Spinal cord (tissue), 10 donors: Measurements from ENCODE around the gene CKLF. TPM values are rescaled to one million over a fixed set of nuclear protein-coding genes. Genes with fewer than 3 reads are reported as not detected.

ENCODE experiments used
- DNase-seq, 6 donors: peaks; one replicate each; pipeline versions ENCODE4 v3.0.0 to v3.0.0-alpha.2; 2013 to 2015; ENCODE audit warnings: low spot score in 6 of 6, low read depth in 4 of 6
- H3K27ac ChIP-seq: one replicate; pipeline ENCODE4 v1.5.1; 2013; ENCODE audit warnings: low read depth, low read length, control low read depth
- H3K27me3 ChIP-seq: one replicate; pipeline ENCODE4 v1.6.1; 2013; ENCODE audit warnings: low read length; ENCODE audit not compliant: control insufficient read depth, insufficient read depth
- H3K36me3 ChIP-seq: one replicate; pipeline ENCODE4 v1.6.1; 2013; ENCODE audit warnings: low read length; ENCODE audit not compliant: control insufficient read depth, insufficient read depth
- H3K4me1 ChIP-seq: one replicate; pipeline ENCODE4 v1.6.1; 2013; ENCODE audit warnings: low read length; ENCODE audit not compliant: control insufficient read depth, insufficient read depth
- H3K4me3 ChIP-seq: one replicate; pipeline ENCODE4 v1.5.1; 2013; ENCODE audit warnings: low read depth, low read length, control low read depth
- H3K9me3 ChIP-seq: one replicate; pipeline ENCODE4 v1.6.1; 2013; ENCODE audit warnings: low read length; ENCODE audit not compliant: control insufficient read depth, insufficient read depth
- WGBS: methylation state at CpG from one replicate; pipeline ENCODE4 v1.1.5; 2013; ENCODE audit warnings: missing lambda C conversion rate; ENCODE audit not compliant: insufficient coverage; 5-methylcytosine and 5-hydroxymethylcytosine counted together
- polyA plus RNA-seq, 2 donors: library from polyadenylated mRNA; unstranded; fragments of 120-200 nt; gene quantifications; one replicate each; pipeline ENCODE4 v1.2.1, GENCODE V29; 2013; ENCODE audit not compliant: insufficient read length in 2 of 2
- total RNA-seq, 2 donors: library from RNA; depleted of rRNA in 1 of 2; stranded (reverse); fragments of 120-200 nt in 1 of 2; fragments of >200 nt in 1 of 2; gene quantifications; one replicate each; pipeline versions ENCODE4 v1.2.3 to v1.2.4, GENCODE V29; 2013 to 2014
- donor health status: healthy.

The CKLF gene
- total and polyA plus RNA-seq, 4 donors, result 38.1 to 65.1 (median 40.7) TPM

DNA sequence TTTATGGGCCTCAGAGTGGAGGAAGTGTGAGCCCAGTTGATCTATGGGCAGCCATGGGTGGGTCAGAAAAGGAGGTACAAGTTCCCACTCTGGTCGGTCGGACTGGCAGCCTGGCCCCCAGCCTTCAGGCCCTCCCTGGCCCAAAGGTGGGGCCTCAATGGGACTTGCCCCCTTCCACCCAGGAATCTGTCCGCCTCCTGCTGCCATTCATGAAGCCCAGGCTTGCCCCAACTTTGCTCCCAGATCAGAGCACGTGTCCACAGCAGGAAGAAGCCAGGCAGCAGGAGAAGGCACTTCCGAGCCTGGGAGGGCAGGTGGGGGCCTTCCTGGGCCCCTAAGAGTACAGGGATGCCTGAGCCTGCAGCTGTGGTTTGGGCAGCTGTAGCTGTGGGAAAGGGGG, 49.1 kb downstream of the CKLF start:
- Histone ChIP-seq H3K4me3 (no peak overlapping the region), H3K4me1 (peaks cover 27% of the 10 kb centered on the region), H3K9me3 (peaks cover 1% of the 10 kb centered on the region), H3K27me3 (no peaks in the 10 kb centered on the region), H3K27ac (no peak overlapping the region), H3K36me3 (peaks cover 2% of the 10 kb centered on the region)
- no peak for DNase-seq
- 95% methylated on average over 5 of the region's 5 CpGs for WGBS

DNA sequence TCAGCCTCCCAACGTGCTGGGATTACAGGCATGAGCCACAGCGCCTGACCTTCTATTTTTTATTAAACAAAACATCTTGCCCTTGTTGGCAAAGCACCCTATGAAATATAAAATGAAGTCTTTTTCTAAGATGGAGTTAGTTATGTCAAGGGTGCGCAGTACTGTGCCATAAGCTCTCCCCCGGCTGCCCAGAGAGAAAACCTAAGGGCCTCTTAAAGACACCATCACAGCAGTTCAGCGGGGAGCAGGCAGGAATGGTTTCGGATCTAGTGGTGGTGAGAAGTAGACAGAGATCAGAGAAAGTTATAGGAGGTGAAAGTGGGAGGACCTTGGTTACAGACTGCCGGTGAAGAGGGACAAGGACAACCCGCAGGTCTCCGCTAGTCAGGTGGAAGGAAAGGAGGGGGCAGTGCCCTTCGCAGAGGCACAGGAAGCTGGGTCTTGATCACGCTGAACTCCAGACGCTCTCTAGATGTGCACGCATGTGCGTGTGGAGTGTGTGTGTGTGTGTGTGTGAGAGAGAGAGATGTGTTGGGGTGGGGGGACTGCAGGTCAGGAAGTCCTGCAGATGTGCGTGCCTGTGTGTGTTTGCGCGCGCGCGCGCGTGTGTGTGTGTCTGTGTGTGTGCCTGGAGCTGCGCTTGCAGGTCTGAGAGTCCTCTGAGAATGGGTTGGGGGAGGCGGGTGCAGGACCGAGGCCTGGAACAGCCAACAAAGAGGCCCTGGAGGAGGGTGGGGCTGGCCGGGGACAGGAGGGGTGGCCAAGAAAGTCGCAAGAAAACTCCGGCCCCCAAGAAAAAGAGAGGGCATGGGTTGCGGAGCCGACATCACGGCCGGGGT, 51.4 kb downstream of the CKLF start:
- Histone ChIP-seq H3K9me3 (peaks cover 1% of the 10 kb centered on the region), H3K4me3 (peak overlapping the region; percentile 80), H3K27me3 (no peaks in the 10 kb centered on the region), H3K27ac (peak overlapping the region; percentile 85), H3K36me3 (peaks cover 6% of the 10 kb centered on the region), H3K4me1 (peaks cover 40% of the 10 kb centered on the region)
- WGBS, result 1% methylated on average over 27 of the region's 32 CpGs
- DNase-seq, result peak in 5 of 6 donors; percentile 23 to 85 (median 56)

DNA sequence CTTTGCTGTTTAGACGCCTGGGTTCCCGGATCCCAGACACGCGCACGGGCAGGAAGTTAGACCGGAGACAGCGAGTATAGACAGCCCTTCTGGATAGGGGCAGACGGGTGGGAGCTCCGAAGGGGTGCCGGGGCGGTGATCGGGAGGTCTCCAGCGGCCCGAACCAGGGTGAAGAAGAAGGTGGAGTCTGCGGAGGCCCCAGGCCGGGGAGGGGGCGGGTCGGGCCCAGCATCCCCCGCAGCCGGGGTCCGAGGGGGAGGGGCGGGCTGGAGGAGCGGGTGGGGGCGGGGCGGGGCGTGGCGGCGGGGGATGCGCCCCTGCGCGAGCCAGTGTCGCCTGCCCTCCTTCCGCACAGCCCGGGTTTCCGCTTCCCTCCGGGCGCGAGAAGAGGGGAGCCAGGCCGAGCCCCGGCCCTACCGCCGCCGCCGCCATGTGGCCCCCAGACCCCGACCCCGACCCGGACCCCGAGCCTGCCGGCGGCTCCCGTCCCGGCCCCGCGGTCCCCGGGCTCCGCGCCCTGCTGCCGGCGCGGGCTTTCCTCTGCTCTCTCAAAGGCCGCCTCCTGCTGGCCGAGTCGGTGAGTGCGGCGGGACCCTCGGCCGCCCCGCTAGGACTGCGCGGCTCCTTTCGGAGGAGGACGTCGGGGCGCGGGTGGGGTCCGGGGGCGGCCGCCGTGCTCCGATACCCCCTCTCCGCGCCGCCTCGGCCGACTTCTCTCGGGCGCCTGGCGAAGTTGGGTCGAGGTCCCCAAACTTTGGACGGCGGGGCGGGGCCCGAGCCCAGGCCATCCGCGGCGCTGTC, 52.2 kb downstream of the CKLF start, which contains the start of gene CMTM3:
TSS of gene CMTM3 (plus strand) at position 329 of the 801 bp plus-strand sequence. CDS start at position 431, 102 bp downstream.
- Histone ChIP-seq H3K9me3 (peaks cover 1% of the 10 kb centered on the region), H3K36me3 (peaks cover 14% of the 10 kb centered on the region), H3K27ac (peak within 1 kb of the TSS; percentile 85), H3K4me1 (peaks cover 43% of the 10 kb centered on the region), H3K4me3 (peak within 1 kb of the TSS; percentile 80), H3K27me3 (no peaks in the 10 kb centered on the region)
- WGBS, result under 1% methylated on average over 89 of the region's 96 CpGs
- peak in 4 of 6 donors; percentile 31 to 85 (median 58) for DNase-seq

DNA sequence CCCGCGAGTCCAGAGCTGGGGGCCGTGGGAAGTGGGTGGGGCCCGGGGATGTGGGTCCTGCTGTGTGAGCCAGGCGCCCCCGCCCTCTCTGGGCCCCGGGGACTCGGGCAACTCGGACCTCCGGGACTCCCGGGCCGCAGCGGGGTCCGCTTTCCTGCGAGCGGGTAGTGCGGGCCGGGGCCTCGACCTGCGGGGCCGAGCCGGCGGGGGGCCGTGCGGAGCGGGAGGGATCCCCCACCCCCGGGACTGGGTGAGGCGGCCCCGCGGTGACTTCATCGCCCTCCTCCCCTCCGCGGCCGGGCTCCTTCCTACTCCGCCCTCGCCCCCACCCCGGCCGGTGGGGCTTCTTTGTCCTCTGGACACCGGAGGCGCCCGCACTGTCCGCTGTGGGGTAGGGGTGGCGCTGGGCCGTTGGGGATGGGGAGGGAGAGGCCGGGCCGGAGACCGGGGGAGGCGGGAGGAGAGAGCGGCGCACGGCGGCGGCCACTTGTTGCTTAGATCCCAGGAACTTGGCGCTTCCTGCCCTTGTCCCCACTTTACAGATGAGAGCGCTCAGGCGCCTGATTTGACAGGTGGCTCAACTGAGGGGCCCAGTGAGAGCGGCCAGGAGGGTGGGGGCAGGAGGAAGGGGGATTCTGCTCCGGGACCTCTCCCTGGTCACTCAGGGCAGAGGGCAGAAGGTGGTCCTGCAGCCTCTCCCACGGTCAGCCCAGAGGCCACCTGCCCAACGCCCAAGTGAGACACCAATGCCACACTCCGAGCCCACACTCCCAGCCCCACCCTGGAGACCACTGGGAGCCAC, 53.0 kb downstream of the CKLF start:
- WGBS, result 1% methylated on average over 51 of the region's 61 CpGs
- Histone ChIP-seq H3K4me1 (peaks cover 43% of the 10 kb centered on the region), H3K36me3 (peaks cover 22% of the 10 kb centered on the region), H3K27me3 (no peaks in the 10 kb centered on the region), H3K4me3 (peak overlapping the region; percentile 80), H3K27ac (peak overlapping the region; percentile 75), H3K9me3 (peaks cover 1% of the 10 kb centered on the region)
- DNase-seq, result peak in 3 of 6 donors; percentile 9 to 66 (median 28)

DNA sequence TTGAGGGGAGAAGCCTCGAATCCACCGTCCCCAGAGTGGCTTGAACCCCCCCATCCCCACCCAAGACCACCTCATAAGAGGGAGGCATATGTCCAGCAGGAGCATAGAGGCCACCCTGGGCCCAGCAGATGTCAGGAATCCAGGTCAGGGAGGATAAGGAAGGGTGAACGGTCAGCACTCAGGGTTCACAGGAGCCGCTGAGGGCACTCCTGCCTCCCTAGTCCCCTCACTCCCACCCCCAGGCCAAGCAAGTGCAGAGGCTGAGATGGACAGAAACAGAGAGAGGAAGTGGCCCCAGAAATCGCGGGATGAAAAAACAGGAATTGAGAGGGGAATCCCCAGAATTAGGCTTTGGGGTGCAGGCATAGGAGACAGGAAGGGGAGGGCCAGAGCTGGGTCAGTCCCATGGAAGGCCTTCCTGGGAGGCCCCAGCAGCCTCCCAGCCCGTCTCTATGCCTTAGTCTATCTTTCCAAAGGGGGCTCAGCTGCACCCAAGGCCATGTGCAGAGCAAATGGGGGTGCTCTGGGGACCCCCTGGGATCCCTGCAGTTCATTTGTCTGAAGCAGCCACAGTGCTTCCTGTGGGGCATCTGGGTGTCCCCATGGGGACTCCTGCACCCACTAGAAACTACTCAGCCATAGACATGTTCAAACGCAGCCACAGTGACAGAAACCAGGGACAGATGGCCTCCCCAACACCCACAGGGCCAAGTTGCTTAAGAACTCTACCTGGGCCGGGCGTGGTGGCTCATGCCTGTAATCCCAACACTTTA, 53.8 kb downstream of the CKLF start:
- Histone ChIP-seq H3K4me3 (peak overlapping the region; percentile 80), H3K9me3 (peaks cover 1% of the 10 kb centered on the region), H3K27me3 (no peaks in the 10 kb centered on the region), H3K4me1 (peaks cover 43% of the 10 kb centered on the region), H3K36me3 (peaks cover 28% of the 10 kb centered on the region), H3K27ac (no peak overlapping the region)
- no peak for DNase-seq
- WGBS, result 86% methylated on average over 1 of the region's 10 CpGs

DNA sequence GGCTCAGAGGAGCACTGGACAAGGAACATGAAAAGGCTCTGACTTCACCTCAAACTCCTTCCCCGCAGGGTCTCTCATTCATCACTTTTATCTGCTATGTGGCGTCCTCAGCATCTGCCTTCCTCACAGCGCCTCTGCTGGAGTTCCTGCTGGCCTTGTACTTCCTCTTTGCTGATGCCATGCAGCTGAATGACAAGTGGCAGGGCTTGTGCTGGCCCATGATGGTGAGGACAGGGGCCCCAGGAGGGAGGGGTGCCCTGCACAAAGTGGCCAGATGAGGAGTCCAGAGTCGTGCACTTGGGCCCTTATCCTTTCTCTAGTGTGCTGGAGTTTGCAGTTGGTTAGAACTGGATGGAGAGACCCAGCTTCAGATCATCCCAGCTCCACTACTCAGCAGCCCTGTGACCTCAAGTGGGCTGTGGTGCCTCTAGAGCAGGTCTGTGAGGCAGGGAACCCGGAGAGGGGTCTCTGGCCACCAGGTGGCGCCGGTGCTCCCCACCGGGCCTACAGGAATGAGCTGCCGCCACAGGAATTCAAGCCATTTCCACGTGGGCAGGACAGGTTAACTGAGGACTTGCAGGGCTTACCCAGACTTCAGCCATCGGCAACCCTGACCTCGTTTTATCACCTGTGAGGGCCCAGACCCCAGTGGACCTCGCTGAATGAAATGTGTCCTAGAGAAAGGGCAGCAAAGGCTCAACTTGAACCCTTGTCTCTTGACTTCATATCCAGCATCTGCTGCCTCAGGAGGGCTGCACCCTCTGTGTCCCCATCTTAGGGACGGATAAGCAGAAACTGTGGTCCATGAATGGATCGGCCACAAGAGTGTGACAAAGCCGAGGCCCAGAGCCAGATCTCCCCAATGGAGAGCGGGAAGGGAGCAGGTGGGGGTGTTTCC, 56.1 kb downstream of the CKLF start:
- 30% methylated on average over 16 of the region's 17 CpGs for WGBS
- Histone ChIP-seq H3K36me3 (peaks cover 52% of the 10 kb centered on the region), H3K4me3 (no peak overlapping the region), H3K4me1 (peaks cover 58% of the 10 kb centered on the region), H3K9me3 (no peaks in the 10 kb centered on the region), H3K27ac (no peak overlapping the region), H3K27me3 (no peaks in the 10 kb centered on the region)
- peak in 5 of 6 donors; percentile 47 to 89 (median 59) for DNase-seq

DNA sequence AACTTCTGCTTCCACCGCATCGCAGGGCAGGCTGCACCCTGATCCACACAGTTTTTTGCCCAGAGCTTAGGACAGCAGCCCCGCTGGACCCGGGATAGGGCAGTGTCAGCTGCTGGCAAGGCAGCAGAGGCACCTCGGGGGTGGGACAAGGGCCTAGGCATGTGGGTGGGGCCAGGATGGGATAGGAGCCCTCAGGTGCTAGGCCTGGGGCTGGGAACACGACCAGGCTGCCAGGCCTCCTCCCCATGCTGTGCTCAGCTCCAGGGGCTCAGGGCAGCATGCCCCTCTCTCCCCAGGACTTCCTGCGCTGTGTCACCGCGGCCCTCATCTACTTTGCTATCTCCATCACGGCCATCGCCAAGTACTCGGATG, 56.7 kb downstream of the CKLF start:
- peaks cover 56% of the 10 kb centered on the region for H3K36me3 ChIP-seq
- peaks cover 51% of the 10 kb centered on the region for H3K4me1 ChIP-seq
- no peak for DNase-seq
- no peak overlapping the region for H3K27ac ChIP-seq
- H3K27me3 ChIP-seq, result no peaks in the 10 kb centered on the region
- 81% methylated on average over 12 of the region's 12 CpGs for WGBS
- no peaks in the 10 kb centered on the region for H3K9me3 ChIP-seq
- no peak overlapping the region for H3K4me3 ChIP-seq

DNA sequence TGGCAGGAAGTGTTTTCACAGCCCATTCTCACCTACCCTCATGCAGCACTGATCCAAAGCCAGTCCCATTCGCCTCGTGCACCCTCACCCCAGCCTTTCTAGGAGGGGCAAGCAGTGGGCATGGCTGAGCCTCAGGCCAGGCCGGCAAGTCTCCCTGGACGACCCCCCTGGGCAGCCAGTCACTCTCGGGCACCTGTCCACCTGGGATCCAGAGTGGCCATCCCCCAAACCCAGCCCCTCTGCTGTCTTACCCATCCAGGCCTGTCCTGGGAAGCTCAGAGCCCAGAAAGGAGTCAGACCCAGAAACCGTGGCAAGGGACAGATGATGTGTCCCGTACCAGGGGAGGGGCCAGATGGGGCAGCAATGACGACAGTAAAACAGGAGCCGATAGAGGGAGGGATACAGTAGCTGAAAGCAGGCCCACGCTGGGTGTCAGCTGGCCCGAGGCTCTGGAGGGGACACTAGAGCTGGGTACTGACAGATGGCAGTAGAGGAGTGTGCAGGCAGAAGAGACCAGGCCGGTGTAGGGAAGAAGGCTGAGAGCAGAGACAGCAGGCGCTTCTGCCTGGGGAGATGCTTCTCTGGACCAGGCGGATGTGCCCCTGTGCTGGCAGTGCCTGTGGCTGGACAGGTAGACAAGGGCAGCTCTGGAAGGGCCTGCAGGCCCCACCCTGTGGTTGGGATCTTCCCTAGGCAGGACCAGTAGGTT, 57.9 kb downstream of the CKLF start:
- Histone ChIP-seq H3K27me3 (no peaks in the 10 kb centered on the region), H3K27ac (no peak overlapping the region), H3K9me3 (no peaks in the 10 kb centered on the region), H3K4me1 (peaks cover 49% of the 10 kb centered on the region), H3K36me3 (peaks cover 61% of the 10 kb centered on the region), H3K4me3 (no peak overlapping the region)
- 91% methylated on average over 14 of the region's 14 CpGs for WGBS
- DNase-seq, result no peak
